Stimulated activated CD4-positive, alpha-beta T cell treated with anti-CD3 and anti-CD28 coated beads, Interleukin-2, amount 100 ng/mL, for 24 hours (primary cell): ENCODE measurements around the gene SLC1A2.
A peak's percentile ranks its signal among the peaks of the same experiment; 100 is the strongest.

Source experiments
- DNase-seq, 2 donors: peaks; one replicate each; pipeline ENCODE4 v3.0.0-alpha.2; 2020

SLC1A2 gene

DNA sequence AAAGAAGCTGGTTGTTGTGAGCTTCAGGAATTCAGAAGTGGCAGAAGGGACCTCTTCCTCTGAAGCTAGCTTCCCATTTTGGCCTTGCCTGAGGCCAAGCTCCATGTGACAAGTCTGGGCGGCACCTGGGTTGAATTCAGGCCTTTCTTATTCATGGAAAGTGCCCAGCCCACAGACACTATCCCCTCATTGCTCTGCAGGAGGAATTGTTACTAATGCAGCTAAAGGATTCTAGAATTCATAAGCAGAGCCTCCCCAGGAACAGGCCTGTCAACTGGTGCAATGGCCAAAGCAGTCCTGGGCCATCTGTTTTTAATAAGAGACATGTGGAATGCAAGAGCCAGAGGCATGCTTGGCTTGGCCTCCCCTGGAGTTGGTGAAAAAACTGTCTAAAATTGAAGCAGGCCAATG, 71.4 kb downstream of the SLC1A2 start:
- no peak for DNase-seq

DNA sequence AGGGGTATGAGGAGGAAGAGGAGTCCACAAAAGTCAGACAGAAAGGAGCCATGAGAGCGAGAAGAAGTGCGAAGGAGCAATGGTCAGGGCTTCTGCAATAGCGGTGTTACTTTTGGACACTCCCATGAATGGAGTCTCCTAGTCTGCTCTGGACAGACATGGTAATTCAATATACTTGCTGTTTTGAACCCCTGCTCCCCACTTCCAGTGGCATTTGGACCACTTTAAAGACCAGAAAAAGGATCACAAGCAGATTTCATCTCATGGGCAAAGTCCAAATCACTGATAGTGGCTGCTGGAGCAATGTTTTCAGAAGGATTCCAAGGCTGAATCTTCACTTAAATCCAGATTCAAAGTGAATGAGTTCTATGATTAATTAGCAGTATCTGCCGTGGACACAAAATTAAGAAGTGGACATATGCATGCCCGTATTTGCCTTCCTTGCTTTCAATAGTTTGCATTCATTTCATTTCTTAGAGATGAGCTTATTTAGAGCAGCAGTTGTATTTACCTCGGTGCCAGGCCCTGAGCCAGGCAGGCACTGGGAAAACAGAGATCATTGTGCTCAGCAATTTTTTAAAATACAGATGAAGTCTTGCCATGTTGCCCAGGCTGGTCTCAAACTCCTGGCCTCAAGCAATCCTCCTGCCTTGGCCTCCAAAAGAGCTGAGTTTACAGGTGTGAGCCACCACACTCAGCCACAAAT, 72.0 kb downstream of the SLC1A2 start:
- DNase-seq: no peak

DNA sequence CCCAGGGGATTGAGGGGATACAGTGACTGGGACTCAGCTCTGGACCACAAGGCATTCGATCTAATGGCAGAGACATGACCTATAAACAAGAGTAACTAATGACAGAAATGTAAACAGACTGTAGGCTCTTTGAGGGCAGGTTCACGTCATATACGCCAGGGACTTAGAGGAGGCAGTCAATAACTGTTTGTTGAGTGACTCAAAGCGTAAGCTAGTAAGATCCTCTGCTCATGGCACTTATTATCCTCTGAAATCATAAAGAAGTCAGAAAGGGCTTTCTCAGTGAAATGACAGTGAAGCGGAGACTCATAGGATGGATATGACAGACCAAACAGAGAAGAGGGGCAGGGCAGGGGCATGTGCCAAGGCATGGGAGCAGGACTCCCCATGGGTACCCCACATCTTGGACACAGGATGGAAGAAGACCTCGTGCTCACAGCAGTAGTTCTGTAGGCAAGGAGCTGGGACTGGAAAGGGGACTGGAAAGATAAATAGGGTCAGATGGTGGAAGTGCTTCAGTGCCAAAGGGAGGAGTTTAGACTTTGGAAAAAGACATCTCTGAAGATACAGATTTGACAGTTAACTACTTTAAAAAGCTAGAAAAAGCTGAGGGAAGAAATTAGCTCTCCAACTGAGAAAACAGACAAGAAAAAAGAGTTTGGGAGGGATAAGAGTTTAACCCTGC, 72.7 kb downstream of the SLC1A2 start:
- DNase-seq: no peak

DNA sequence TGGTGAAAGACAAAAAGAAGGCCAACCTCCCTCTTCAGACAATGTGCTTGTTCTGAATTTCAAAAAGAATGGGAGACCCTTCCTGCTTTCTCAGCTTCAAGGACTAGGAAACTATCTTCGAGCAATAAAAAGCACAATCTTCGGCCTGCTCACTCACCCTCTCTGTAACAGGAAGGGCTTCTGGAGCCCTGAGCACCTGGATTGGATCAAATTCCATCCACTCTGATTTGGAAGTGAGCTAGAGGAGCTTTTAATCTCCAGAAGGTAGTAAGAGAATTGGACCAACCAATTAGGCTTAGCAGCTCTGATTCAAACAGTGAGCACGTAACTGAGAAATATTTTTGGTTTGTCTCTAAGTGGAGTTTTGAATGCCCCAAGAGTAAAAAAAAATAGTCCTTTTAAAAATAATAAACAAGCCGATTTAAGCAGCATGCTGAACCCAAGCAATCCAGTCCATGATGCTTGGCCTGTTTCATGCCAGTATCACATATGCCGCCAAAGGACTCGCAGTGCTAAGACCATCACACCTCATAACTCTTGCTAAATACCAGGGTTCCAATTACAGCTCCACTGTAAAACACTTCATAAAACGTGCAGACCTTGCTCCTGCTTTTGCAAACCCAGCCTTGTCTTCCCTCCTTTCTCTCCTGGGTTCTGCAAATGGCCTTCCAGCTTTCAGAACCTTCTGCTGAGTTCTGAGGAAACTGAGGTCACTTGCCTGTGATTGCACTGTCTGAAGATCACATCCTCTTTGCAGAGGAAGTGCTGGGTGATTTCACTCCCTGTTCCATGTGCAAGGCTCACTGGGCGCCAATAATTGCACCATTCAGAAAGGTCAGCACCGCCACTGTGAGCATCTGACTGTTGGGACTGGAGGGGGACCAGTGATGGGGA, 74.4 kb downstream of the SLC1A2 start:
- no peak for DNase-seq

DNA sequence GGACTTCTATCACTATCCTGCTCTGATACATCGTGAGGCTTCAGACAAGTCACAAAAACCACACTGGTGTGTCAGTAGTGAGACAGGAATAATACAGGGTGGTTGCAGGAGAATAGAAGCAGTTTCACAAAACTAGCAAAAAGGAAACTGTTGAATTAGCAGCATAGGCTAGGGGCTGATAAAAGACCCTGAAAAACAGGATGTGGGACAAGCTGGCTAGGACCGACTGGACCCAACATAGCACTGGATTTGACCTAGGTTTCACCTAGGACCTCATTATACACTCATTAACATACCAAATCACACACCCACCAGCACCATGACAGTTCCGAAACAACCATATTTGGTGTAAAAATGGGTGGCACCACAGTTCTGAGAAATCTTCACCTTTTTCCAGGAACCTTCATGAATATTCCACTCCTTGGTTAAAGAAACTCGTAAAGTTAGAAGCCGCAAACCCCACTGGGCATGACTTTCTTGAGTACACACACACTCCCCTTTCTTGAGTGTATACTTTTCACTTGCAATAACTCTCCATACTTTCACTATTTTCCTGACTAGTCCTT, 76.2 kb downstream of the SLC1A2 start:
- peak; percentile 26 to 40 for DNase-seq

DNA sequence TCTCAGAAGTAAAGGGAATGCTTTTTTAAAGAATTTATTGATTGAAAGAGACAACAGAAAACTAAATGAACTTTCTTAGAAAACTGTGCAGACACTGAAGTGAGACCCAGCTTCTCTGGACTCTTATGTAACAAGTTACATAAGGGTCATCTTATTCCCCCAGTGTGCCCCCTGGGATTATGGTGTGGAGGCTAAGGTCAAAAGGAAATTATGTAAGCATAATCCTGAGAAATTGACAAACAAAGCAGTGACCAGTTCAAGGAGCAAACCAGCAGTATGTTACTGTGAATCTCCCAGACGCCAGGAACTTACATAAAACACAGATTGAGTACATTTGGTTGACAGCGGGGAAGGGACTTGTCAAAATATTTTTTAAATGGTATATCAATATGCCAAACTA, 78.6 kb downstream of the SLC1A2 start:
- DNase-seq: no peak

DNA sequence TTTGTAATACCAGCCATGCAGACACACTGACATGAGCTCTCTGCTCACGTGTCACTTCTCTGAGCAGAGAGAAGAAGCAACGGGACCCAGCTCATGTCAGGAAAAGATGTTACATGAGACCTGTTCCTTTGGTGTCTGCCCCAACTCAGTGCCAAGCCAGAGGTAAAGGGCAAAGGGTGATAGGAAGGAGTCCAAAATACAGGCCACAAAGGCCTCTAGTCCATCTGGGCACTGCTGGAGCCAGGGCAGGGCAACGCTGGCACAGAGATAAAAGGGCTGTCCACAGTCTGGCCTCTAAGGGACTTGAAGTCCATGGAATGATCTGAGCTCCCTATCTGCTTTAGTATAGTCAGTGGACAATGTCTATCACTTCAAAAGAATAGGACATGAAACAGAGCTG, 79.3 kb downstream of the SLC1A2 start:
- no peak for DNase-seq

DNA sequence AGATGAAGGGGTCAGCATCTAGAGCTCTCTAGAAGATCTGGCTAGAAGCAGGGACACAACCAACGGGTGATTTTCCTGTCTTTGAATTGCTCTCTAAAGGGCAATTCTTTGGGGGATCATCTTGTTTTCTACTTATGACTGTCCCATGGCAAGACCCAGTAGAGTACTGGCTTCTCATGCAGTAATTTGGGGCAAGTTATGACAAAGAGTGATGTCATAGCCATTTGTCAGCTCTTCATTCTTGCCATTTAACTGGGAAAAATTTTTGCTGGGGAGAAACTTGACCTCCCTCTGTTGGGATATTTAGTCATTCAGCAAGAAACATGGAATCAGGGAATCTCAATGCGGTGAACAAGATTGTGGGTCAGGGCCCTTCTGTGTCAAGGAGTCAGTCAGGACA, 80.4 kb downstream of the SLC1A2 start:
- no peak for DNase-seq

DNA sequence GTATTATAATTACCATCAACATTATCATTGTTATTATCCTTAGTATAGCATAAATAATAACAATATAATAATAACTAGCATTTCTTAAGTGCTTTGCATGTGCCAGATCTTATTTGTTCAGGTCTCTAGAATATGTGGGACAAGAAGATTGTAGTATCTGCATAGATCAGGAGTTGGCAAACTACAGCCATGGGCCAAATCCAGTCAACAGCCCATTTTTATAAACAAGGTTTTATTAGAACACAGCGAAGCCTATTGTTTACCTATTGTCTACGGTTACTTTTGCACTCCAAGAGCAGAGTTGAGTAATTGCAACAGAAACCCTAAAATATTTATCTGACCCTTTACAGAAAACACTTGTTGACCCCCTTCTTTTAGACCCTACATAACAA, 81.4 kb downstream of the SLC1A2 start:
- DNase-seq: no peak

DNA sequence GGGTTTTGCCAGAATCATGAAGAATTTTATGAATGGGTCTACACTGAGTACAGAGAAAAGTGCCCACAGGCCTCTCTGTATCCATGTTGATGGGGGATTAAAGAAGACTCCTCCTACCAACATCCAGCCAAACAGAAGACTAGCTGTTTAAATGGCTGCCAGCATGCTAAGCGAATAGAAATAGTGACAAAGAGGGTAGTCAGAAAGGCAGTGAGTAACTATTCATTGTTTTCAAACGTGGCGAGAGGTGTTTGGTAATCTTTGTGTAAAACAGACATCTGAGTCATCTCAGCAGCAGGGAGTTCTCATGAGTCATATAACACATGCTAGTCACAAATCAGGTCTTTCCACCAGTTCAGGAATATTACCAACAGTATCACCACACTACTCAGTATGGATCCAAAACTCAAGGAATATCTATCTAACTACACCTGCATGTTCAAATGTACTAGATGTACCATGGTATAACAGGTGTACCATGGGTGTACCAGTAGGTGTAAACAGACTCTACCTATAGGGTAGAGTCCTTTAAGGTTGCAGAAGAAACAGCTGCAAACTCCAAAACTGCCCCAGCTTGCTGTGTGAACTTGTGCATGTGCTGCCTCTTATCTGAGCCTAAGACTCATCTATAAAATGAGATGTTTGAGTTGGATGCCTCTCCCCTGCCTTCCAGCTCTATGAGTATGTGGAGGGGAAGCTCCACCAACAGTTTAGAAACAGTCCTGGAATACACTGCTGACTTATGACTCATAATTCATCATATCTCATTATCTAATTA, 82.0 kb downstream of the SLC1A2 start:
- peak in 1 of 2 donors; percentile 29 for DNase-seq

DNA sequence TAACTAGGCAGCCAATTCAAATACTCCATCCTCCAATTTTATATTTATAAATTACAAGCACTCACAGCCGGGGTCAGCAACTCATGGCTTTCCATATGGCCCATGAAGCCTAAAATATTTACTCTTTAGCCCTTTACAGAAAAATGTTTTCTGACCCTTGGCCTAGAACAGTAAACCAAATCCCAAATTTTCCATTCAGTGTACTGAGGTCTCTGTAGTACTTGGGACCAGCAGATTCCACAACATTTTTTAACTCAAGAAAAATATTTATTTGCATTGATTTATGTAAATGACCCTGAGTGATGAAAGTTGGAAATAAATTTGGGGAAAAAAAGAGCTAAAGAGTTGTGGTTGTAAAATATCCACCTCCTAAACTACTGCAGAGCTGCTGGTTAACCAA, 82.6 kb downstream of the SLC1A2 start:
- no peak for DNase-seq

DNA sequence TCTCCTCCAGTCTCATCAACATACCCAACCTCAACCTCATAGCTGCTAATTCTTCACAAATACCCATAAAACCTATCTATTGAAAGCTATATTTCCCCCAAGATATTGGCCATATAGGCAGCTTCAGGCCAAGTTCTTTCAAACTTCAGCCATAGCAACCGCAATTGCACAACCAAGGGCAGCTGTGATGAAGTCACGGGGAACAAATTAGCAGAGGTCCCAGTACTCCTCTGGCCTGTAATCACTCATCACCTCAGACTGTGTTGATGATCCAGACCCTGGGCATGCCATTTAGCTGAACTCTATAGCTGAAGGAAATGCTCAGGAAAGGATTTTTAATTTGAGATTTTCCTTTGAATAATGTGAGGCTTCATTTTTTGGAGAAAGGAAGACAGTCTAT, 84.1 kb downstream of the SLC1A2 start:
- no peak for DNase-seq

DNA sequence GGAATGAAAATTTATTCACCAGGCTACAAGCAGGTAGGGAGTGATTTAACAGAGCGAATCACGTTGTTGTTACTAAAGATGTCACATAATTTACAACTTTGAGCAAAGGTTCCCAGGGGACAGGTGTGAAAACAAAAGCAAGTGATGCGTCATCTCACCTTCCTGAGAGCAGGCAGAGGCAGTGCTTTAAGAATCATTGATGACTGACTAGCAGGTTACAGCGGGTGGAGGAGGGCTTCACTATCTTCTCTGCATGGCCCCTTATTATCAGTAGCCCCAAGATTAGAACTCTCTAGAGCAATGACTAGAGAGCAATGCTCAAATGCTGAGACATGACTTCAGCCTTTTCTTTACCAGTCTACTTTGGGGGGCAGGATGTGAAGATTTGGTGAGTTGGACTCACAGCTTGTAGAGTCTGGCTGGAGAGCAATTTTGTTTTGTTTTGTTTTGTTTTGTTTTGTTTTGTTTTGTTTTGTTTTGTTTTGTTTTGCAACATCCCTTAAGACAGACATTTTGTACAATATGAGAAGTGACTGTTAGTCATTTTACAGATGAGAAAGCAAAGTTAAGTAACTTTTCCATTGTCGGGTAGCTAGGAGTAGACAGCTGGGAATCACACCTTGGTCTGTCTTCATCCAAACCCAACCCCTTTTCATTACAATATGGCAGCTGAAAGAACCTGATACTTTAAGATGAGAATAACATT, 84.8 kb downstream of the SLC1A2 start:
- no peak for DNase-seq

DNA sequence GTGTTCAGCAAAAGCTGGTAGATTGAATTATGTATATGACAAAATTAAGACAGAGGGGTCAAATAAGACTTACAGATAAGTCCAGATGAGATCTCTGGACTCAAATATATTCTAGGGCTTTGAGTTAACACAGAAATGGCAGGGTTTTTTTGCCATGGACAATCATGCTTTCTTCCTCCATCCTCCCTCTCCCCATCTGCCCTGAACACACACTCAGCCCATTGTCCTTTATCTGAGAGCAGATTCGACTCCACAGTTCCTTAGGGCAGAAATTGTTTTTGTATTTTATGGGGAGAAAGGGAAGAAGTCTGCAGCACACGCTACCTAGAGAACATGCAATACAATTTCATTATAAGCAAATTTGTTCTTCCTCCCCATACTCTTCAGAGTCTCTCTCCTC, 86.8 kb downstream of the SLC1A2 start:
- DNase-seq: no peak

DNA sequence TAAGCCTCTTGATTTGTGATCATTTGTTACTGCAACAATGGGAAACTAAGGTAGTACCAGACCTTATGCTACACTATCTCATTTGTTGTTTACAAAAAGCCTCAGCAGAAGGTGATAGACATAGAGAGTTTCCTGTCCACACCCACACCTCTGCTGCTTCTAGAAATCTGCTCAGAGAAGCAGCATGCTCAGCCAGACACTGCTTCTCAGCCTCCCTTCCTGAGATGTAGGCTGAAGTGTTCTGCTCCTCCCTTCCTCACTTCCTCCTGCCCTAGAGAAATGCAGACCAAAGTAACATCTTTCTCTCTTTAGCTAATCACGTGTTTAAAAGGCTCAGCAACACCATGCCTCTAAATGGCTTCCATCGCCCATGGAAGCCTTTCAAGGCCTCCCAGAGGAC, 88.4 kb downstream of the SLC1A2 start:
- no peak for DNase-seq

DNA sequence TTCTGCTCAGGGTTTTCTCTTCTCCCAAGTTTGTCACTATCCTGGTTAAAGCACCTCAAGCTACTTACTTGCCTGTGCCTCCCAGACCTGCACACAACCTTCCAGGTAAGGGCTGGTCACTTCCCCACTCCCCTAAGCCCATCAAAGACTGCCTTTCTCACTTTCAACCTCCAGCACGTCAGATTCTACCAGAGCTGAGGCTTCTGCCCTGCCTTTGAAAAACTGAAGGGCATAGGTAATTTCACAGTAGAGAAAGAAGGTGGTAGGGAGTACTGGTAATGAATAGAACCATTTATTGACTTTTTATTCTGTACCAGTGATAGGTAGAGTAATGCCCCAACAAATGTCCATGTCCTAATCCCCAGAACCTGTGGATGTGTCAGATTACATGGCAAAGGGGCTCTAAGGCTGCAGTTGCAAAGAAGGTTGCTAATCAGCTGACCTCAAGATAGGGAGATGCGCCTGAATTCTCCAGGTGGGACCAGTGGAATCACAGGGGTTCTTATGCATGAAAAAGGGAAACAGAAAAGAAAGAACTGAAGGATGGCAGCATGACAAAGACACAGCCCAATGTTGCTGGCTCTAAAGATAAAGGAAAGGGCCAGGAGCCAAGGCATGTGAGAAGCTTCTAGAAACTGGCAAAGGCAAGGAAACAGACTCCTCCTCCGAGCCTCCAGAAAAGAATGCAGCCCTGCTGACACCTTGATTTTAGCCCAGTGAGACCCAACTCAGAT, 89.0 kb downstream of the SLC1A2 start:
- DNase-seq: no peak

DNA sequence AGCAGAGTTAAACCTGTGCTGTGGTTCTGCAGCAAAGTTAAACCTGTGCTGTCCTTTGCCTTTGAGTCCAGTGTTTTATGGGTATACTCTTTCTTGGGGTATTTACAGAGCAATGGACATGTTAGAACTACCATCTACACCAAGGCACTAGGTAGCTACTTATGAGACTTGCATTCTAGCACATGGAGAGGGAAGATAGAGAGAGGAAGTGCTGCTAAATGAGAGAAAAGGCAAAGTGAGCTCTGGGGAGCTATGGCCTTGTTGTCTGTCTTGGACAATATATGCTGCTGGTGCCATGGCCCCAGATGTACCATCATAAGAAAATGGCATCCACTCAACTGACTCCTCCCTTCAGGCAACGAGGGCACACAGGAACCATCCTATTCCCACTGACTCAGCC, 91.5 kb downstream of the SLC1A2 start:
- DNase-seq: no peak

DNA sequence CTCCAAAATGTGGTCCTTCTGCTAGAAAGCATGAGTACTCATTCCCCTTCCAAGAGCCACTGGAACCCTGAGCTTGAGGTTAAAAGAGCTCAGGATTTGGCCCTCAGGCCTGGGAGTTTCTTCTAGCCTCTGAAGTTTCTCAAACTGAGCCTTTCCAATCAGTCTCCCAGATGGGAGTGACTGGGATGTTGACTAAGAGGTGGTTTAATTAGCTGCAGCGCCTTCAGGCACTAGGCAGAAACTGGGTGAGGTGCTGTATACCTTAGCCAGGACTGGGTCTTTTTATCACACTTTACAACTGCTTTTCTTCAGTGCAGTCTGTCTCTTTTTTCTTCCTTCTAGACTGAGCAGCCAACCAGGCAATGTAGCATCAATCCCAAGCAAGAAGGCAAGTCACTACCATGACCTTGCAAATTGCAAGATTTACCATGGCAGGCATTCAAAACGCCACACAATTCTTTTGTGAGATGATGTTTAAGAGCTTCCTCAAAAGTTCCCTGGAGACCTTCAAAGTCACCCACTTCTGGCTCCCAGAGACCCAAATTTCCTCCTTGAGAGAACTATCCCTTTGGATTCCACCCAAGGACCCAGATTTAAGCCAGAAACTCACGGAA, 93.0 kb downstream of the SLC1A2 start:
- DNase-seq: no peak

DNA sequence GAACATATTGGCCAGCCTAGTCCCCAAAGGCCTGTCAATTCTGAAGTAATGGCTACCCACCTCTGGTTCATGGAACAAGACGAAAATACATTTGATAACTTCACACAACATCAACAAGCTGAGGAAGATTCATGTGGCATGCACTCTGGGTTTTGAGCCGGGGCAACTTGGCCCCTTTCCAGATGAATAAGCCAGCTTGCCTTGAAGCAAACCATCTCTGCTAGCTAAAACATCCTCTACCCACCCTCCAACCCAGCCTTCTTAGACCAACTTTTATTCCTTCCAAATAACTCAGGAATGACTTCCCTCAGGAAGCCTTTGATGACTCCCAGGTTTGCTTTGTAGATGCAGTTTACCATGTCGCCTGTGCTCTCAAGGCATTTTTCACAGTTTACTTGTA, 94.4 kb downstream of the SLC1A2 start:
- no peak for DNase-seq

DNA sequence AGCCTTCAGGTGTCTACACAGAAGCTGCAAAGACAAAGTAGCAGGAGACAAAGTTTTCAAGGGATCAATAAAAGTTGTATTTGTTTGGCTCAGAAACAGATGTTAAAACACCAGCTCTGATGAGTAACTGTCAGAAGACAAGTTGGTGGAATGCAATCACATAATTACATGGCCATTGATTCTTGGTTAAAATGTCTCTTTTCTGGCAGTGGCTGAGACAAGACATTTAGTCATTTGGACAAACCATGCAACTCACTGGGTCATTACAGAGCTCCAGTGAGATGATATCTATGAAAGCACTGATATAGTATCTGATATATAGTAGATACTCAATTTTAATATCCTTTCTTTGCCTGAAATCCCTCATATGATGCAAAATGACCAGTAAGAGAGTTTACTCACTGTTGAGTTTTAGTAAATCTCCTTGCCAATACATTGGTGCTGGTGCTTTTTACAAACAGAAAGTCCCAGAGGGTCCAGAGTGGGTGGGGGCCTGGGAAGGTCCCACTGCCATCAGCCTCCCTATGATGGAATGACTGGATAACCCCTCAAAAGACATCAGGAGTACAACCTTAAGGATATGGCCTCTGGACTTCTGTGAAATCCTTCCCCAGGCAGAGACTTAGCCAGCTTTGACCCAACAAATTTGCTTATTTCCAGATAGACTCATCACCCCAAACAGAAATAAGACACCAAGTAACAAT, 95.0 kb downstream of the SLC1A2 start:
- no peak for DNase-seq
